Skin epidermis (tissue), 12 donors: ENCODE measurements around the gene CEP104.

Experiments used
- H3K27ac ChIP-seq, 21 experiments: fragments of 200-600 bp; sonication (generic) in 11 of 21; one replicate each; pipeline ENCODE4 v1.5.0; 2020; ENCODE audit warnings: mild to moderate bottlenecking in 3 of 21, inconsistent platforms in 2 of 21, moderate library complexity in 2 of 21
- H3K4me3 ChIP-seq, 7 experiments: fragments of 200-600 bp; sonication (generic) in 2 of 7; one replicate each; pipeline ENCODE4 v1.5.0; 2020; ENCODE audit warnings: inconsistent platforms in 2 of 7, mild to moderate bottlenecking in 2 of 7, moderate library complexity in 1 of 7

The CEP104 gene

GRCh38 chr1:3772715-3773571 is 84.1 kb downstream of the CEP104 start, which contains the start of gene SMIM1:
TSS of gene SMIM1 (plus strand) at chr1:3772749. CDS start at chr1:3775374, 2,625 bp downstream.
- Histone ChIP-seq H3K4me3 (peak within 1 kb of the TSS; percentile 36 to 55 (median 42)), H3K27ac (peak within 1 kb of the TSS in 10 of 21 experiments; percentile 4 to 76 (median 65))

- peak overlapping the region in 8 of 21 experiments; percentile 4 to 70 (median 65) for H3K27ac ChIP-seq
Measured at GRCh38 chr1:3772027-3772714, 84.8 kb downstream of the CEP104 start.

GRCh38 chr1:3771108-3772026 is 85.6 kb downstream of the CEP104 start:
- H3K4me3 ChIP-seq: peak overlapping the region; percentile 36 to 55 (median 42)
- H3K27ac ChIP-seq: peak overlapping the region in 5 of 21 experiments; percentile 2 to 57 (median 30)

More at GRCh38 chr1:3772027-3772714, 84.8 kb downstream of the CEP104 start:
- H3K4me3 ChIP-seq: peak overlapping the region; percentile 36 to 55 (median 42)

GRCh38 chr1:3770047-3770765 is 86.8 kb downstream of the CEP104 start:
- Histone ChIP-seq H3K4me3 (no peak overlapping the region), H3K27ac (no peak overlapping the region)

GRCh38 chr1:3768811-3769390 is 88.1 kb downstream of the CEP104 start:
- no peak overlapping the region for H3K27ac ChIP-seq
- H3K4me3 ChIP-seq: no peak overlapping the region

GRCh38 chr1:3767328-3767925 is 89.6 kb downstream of the CEP104 start:
- Histone ChIP-seq H3K4me3 (no peak overlapping the region), H3K27ac (no peak overlapping the region)

GRCh38 chr1:3763351-3764125 is 93.5 kb downstream of the CEP104 start:
- Histone ChIP-seq H3K4me3 (no peak overlapping the region), H3K27ac (no peak overlapping the region)

- no peak overlapping the region for H3K27ac ChIP-seq
- H3K4me3 ChIP-seq: no peak overlapping the region
Measured at GRCh38 chr1:3762873-3763228, 94.2 kb downstream of the CEP104 start.

- Histone ChIP-seq H3K27ac (no peak overlapping the region), H3K4me3 (no peak overlapping the region)
Measured at GRCh38 chr1:3762151-3762872, 94.7 kb downstream of the CEP104 start.
